KMS-11 (cell line): ENCODE measurements around the gene TNFAIP3.

Experiments
- H2AFZ ChIP-seq: fragments of 200-600 bp; sonication (generic); 2 replicates; pipeline ENCODE4 v1.6.1; 2016; ENCODE audit warnings: antibody characterized with exemption, mixed run types, low read depth
- H3K27ac ChIP-seq: fragments of 200-600 bp; sonication (generic); 2 replicates; pipeline ENCODE4 v1.6.1; 2016; ENCODE audit warnings: mild to moderate bottlenecking, mixed run types
- H3K27me3 ChIP-seq: fragments of 200-600 bp; sonication (generic); 2 replicates; pipeline ENCODE4 v1.6.1; 2017; ENCODE audit warnings: mild to moderate bottlenecking, low read depth, mixed run types, moderate library complexity; ENCODE audit not compliant: insufficient read depth
- H3K36me3 ChIP-seq: fragments of 200-600 bp; sonication (generic); 2 replicates; pipeline ENCODE4 v1.6.1; 2017; ENCODE audit warnings: mild to moderate bottlenecking, mixed run types; ENCODE audit not compliant: insufficient read depth
- H3K4me1 ChIP-seq: fragments of 200-600 bp; sonication (generic); 2 replicates; pipeline ENCODE4 v1.6.1; 2016; ENCODE audit warnings: mild to moderate bottlenecking, low read depth, mixed run types; ENCODE audit not compliant: poor library complexity, severe bottlenecking
- H3K4me2 ChIP-seq: fragments of 200-600 bp; sonication (generic); 2 replicates; pipeline ENCODE4 v1.7.0; 2016; ENCODE audit warnings: mild to moderate bottlenecking, mixed run types
- H3K4me3 ChIP-seq: fragments of 200-600 bp; sonication (generic); IDR thresholded peaks from 2 replicates; pipeline ENCODE4 v1.6.1; 2017; ENCODE audit warnings: low read depth, low read length, mixed read lengths; ENCODE audit not compliant: insufficient read depth
- H3K79me2 ChIP-seq: fragments of 200-600 bp; sonication (generic); 2 replicates; pipeline ENCODE4 v1.6.1; 2016; ENCODE audit warnings: low read depth, mixed run types; ENCODE audit not compliant: insufficient read depth
- H3K9ac ChIP-seq: fragments of 200-600 bp; sonication (generic); 2 replicates; pipeline ENCODE4 v1.6.1; 2016; ENCODE audit warnings: mild to moderate bottlenecking, mixed run types
- H4K20me1 ChIP-seq: fragments of 200-600 bp; sonication (generic); 2 replicates; pipeline ENCODE4 v1.6.1; 2016; ENCODE audit warnings: mild to moderate bottlenecking, mixed run types; ENCODE audit not compliant: insufficient read depth
- CTCF ChIP-seq: fragments of 200-600 bp; sonication (generic); conservative IDR thresholded peaks from 2 replicates; pipeline ENCODE4 v1.6.1; 2017; ENCODE audit warnings: low read depth, mild to moderate bottlenecking, antibody characterized with exemption, low read length, moderate library complexity, mixed read lengths

The TNFAIP3 gene

GRCh38 chr6:137906020-137906472, 39.0 kb downstream of the TNFAIP3 start:
- Histone ChIP-seq H3K4me2 (no peak overlapping the region), H2AFZ (no peak overlapping the region), H4K20me1 (no peaks in the 10 kb centered on the region)

GRCh38 chr6:137907170-137907569, 40.1 kb downstream of the TNFAIP3 start:
- Histone ChIP-seq H2AFZ (no peak overlapping the region), H3K4me1 (peaks cover 34% of the 10 kb centered on the region), H3K27ac (no peak overlapping the region), H3K4me3 (no peak overlapping the region), H3K36me3 (no peaks in the 10 kb centered on the region), H3K4me2 (no peak overlapping the region), H4K20me1 (no peaks in the 10 kb centered on the region), H3K79me2 (no peaks in the 10 kb centered on the region), H3K27me3 (no peaks in the 10 kb centered on the region), H3K9ac (no peak overlapping the region)
- no peak for TF ChIP-seq CTCF

More at GRCh38 chr6:137906020-137906472, 39.0 kb downstream of the TNFAIP3 start:
- Histone ChIP-seq H3K9ac (no peak overlapping the region), H3K36me3 (no peaks in the 10 kb centered on the region), H3K79me2 (no peaks in the 10 kb centered on the region), H3K4me1 (peaks cover 32% of the 10 kb centered on the region), H3K27me3 (no peaks in the 10 kb centered on the region), H3K4me3 (no peak overlapping the region), H3K27ac (no peak overlapping the region)
- no peak for TF ChIP-seq CTCF

GRCh38 chr6:137909533-137909932, 42.5 kb downstream of the TNFAIP3 start:
- H3K79me2 ChIP-seq = no peaks in the 10 kb centered on the region
- no peak for TF ChIP-seq CTCF
- no peak overlapping the region for H2AFZ ChIP-seq
- no peak overlapping the region for H3K27ac ChIP-seq
- peaks cover 27% of the 10 kb centered on the region for H3K4me1 ChIP-seq
- no peaks in the 10 kb centered on the region for H3K27me3 ChIP-seq
- H3K4me2 ChIP-seq = no peak overlapping the region
- no peaks in the 10 kb centered on the region for H4K20me1 ChIP-seq
- H3K36me3 ChIP-seq = no peaks in the 10 kb centered on the region
- H3K9ac ChIP-seq = no peak overlapping the region
- no peak overlapping the region for H3K4me3 ChIP-seq

GRCh38 chr6:137910424-137910834, 43.4 kb downstream of the TNFAIP3 start:
- Histone ChIP-seq H3K4me1 (peaks cover 18% of the 10 kb centered on the region), H3K36me3 (no peaks in the 10 kb centered on the region), H3K79me2 (no peaks in the 10 kb centered on the region), H3K4me2 (no peak overlapping the region), H3K4me3 (no peak overlapping the region), H3K27ac (no peak overlapping the region), H3K27me3 (no peaks in the 10 kb centered on the region), H4K20me1 (no peaks in the 10 kb centered on the region), H3K9ac (no peak overlapping the region), H2AFZ (no peak overlapping the region)
- no peak for TF ChIP-seq CTCF
